HEK293T (cell line): ENCODE data around the gene ACMSD.

ENCODE experiments used
- CTCF ChIA-PET: fragments of 350-600 bp; formaldehyde crosslinking; extraction: SDS; loops from one replicate; lab custom pipeline; 2021; ENCODE audit warnings: antibody characterized with exemption, inconsistent platforms; lab: Yijun Ruan, JAX
- POLR2A ChIA-PET: fragments of 350-600 bp; formaldehyde crosslinking; extraction: SDS; loops from one replicate; lab custom pipeline; 2020; ENCODE audit warnings: antibody characterized with exemption, inconsistent platforms; lab: Yijun Ruan, JAX
- DNase-seq: peaks from one replicate; pipeline ENCODE4 v3.0.0; 2012; ENCODE audit warnings: mixed read lengths; ENCODE audit errors: extremely low spot score
- ARNT ChIP-seq: fragments of 450-650 bp; IDR thresholded peaks from 2 replicates; pipeline ENCODE4 v1.6.1; 2017; ENCODE audit warnings: mild to moderate bottlenecking
- BHLHE40 ChIP-seq: fragments of 450-650 bp; IDR thresholded peaks from 2 replicates; pipeline ENCODE4 v1.6.1; 2016; ENCODE audit warnings: mild to moderate bottlenecking, moderate library complexity, borderline replicate concordance
- CTBP1 ChIP-seq: fragments of 450-650 bp; IDR thresholded peaks from 2 replicates; pipeline ENCODE4 v1.6.1; 2016; ENCODE audit warnings: borderline replicate concordance
- ELF4 ChIP-seq: fragments of 450-650 bp; IDR thresholded peaks from 2 replicates; pipeline ENCODE4 v1.6.1; 2017; ENCODE audit warnings: antibody characterized with exemption
- FOXA1 ChIP-seq: fragments of 450-650 bp; IDR thresholded peaks from 2 replicates; pipeline ENCODE4 v1.6.1; 2016; ENCODE audit warnings: mild to moderate bottlenecking
- FOXK2 ChIP-seq: fragments of 450-650 bp; IDR thresholded peaks from 2 replicates; pipeline ENCODE4 v1.6.1; 2016; ENCODE audit warnings: mild to moderate bottlenecking
- FOXM1 ChIP-seq: fragments of 450-650 bp; IDR thresholded peaks from 2 replicates; pipeline ENCODE4 v1.6.1; 2017; ENCODE audit warnings: mild to moderate bottlenecking, borderline replicate concordance
- HDGF ChIP-seq: fragments of 450-650 bp; IDR thresholded peaks from 2 replicates; pipeline ENCODE4 v1.6.1; 2017; ENCODE audit warnings: antibody characterized with exemption, borderline replicate concordance
- L3MBTL2 ChIP-seq: fragments of 450-650 bp; conservative IDR thresholded peaks from 2 replicates; pipeline ENCODE4 v1.6.1; 2016; ENCODE audit warnings: mild to moderate bottlenecking
- LEF1 ChIP-seq: fragments of 450-650 bp; IDR thresholded peaks from 2 replicates; pipeline ENCODE4 v1.6.1; 2017; ENCODE audit warnings: mild to moderate bottlenecking, borderline replicate concordance
- NFRKB ChIP-seq: fragments of 450-650 bp; IDR thresholded peaks from 2 replicates; pipeline ENCODE4 v1.6.1; 2016; ENCODE audit warnings: mild to moderate bottlenecking, moderate library complexity
- PKNOX1 ChIP-seq: fragments of 450-650 bp; IDR thresholded peaks from 2 replicates; pipeline ENCODE4 v1.6.1; 2016
- SP1 ChIP-seq: fragments of 450-650 bp; IDR thresholded peaks from 2 replicates; pipeline ENCODE4 v1.6.1; 2017
- SUZ12 ChIP-seq: fragments of 450-650 bp; IDR thresholded peaks from 2 replicates; pipeline ENCODE4 v1.6.1; 2016; ENCODE audit warnings: mild to moderate bottlenecking
- TARDBP ChIP-seq: fragments of 450-650 bp; IDR thresholded peaks from 2 replicates; pipeline ENCODE4 v1.6.1; 2016
- ZNF384 ChIP-seq: fragments of 450-650 bp; IDR thresholded peaks from 2 replicates; pipeline ENCODE4 v1.6.1; 2016

ACMSD gene

GRCh38 chr2:134838143-134838620 lies at the start of gene ACMSD:
Gene ACMSD, plus strand, starts transcription at chr2:134838616. Its CDS starts 67 bp downstream, at chr2:134838683.
- ChIA-PET CTCF (no interaction called here), POLR2A (no interaction called here)
- DNase-seq: no peak
- no peak for TF ChIP-seq SUZ12
- TF ChIP-seq PKNOX1: no peak
- no peak for TF ChIP-seq TARDBP
- no peak for TF ChIP-seq FOXA1
- TF ChIP-seq ZNF384: no peak
- TF ChIP-seq ARNT: no peak
- TF ChIP-seq HDGF: no peak
- no peak for TF ChIP-seq FOXK2
- no peak for TF ChIP-seq SP1
- TF ChIP-seq NFRKB: no peak

- POLR2A ChIA-PET: no interaction called here
- no peak for TF ChIP-seq HDGF
- TF ChIP-seq LEF1: no peak
- no peak for TF ChIP-seq L3MBTL2
- no peak for TF ChIP-seq FOXK2
- TF ChIP-seq PKNOX1: no peak
- CTCF ChIA-PET: interaction anchor here (0.6 to 1.0 kb wide), 2 partner anchors 51 to 500 kb away, joined by 3 to 4 read pairs; no protein-coding TSS in a partner anchor
- DNase-seq: no peak
Observed at GRCh38 chr2:134790487-134790886, 47.9 kb upstream of the ACMSD start.

- ChIA-PET POLR2A (no interaction called here), CTCF (interaction anchor here (1.0 kb wide), 1 partner anchor 52 kb away, joined by 3 read pairs; no protein-coding TSS in a partner anchor)
- no peak for DNase-seq
- TF ChIP-seq L3MBTL2 (no peak), FOXA1 (no peak), NFRKB (no peak), ARNT (no peak), LEF1 (no peak), BHLHE40 (no peak), PKNOX1 (no peak), ELF4 (no peak), TARDBP (no peak), SUZ12 (no peak), CTBP1 (no peak), FOXK2 (no peak), ZNF384 (no peak), SP1 (no peak)
Observed at GRCh38 chr2:134791616-134792015, 46.8 kb upstream of the ACMSD start.

- TF ChIP-seq FOXA1 (no peak), SP1 (no peak), BHLHE40 (no peak), FOXK2 (no peak), FOXM1 (no peak), NFRKB (no peak), PKNOX1 (no peak), SUZ12 (no peak), ELF4 (no peak), HDGF (no peak), CTBP1 (no peak), ZNF384 (no peak), L3MBTL2 (no peak), LEF1 (no peak), ARNT (no peak)
Observed at GRCh38 chr2:134792186-134792585, 46.2 kb upstream of the ACMSD start.

GRCh38 chr2:134795765-134796164 lies 42.7 kb upstream of the ACMSD start:
- ChIA-PET POLR2A (no interaction called here), CTCF (no interaction called here)
- DNase-seq: no peak
- TF ChIP-seq FOXA1 (no peak), BHLHE40 (no peak), FOXK2 (no peak), PKNOX1 (no peak), ELF4 (no peak), SP1 (no peak), ZNF384 (no peak), FOXM1 (no peak), HDGF (no peak), L3MBTL2 (no peak), ARNT (no peak), LEF1 (no peak), CTBP1 (no peak), SUZ12 (no peak), NFRKB (no peak), TARDBP (no peak)

More at GRCh38 chr2:134792186-134792585, 46.2 kb upstream of the ACMSD start:
- CTCF ChIA-PET: interaction anchor here (0.7 kb wide), 1 partner anchor 25 kb away, joined by 3 read pairs; no protein-coding TSS in a partner anchor
- DNase-seq: no peak
- POLR2A ChIA-PET: no interaction called here
